HG03558 (cell line): ENCODE results near the gene KCNK5.

Source experiments
- ATAC-seq: cut with Tn5 transposase; IDR thresholded peaks from one replicate; pipeline ENCODE4 v1.9.1; 2021; ENCODE audit warnings: moderate number of reproducible peaks; ENCODE audit not compliant: unreplicated experiment; ENCODE audit errors: extremely low read depth

KCNK5 gene

DNA sequence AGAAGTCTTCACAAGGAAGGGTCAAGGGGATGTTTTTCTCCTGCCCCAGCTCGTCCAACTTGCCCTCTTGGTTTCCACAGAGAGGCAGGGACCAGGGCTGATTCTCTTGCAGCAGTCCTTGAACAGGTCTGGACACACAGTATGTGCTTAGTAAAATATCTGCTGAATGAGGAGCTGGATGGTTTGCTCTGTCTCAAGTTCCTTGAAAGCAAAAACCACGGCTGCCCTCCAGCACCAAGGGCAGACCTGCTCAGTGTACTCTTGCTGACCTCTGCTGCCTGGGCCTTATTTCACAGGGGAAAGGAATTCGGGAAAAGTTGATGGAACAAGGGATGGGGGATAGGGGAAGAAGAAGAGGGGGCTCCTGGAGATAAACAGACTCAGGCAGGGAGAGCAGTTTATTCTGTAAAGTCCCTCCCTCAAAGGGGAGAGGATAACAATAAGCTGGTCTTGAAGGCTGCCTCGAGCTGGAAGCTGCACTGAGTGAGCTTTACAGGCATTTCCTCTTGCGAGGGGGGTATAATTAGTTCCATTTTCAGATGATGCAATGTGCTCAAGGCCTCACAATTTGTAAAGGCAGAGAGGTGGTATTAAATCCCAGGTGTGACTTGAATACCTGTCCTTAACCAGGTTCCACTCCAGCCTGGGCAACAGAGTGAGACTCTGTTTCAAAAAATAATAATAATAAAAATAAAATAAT lies 10.3 kb downstream of the KCNK5 start:
- no peak for ATAC-seq

DNA sequence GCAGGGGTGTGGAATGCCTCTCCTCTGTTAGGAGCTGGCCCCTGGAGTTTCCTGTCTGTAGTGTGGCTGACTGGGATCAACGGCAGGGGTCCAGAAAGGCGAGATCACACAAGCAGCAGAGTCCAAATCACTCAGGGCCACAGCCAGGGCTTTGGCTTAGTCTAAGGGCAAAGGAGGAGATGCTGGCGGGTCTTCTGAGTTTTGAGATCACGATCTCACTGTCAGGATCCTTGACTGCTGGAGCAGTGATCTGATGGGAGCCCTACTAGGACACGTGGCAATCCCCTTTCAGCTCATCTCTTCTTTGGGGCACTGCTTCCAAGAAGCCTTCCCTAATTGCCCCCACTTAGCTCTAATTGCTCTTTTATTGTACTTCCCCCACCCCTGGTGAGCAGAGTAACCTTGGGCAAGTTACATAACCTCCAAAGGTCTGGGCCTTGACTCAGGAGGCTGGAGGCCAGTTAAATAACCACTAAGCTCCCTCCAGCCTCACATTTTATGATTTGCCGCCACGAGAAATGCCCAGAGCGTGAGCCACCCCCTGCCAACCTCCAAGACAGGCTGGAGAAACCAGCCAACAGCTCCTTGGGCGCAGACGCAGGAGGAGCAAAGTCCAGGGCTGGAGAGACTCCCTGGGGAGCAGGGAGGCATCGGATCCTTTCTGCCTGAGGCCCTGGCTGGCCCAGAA lies 12.0 kb downstream of the KCNK5 start:
- ATAC-seq, result no peak

DNA sequence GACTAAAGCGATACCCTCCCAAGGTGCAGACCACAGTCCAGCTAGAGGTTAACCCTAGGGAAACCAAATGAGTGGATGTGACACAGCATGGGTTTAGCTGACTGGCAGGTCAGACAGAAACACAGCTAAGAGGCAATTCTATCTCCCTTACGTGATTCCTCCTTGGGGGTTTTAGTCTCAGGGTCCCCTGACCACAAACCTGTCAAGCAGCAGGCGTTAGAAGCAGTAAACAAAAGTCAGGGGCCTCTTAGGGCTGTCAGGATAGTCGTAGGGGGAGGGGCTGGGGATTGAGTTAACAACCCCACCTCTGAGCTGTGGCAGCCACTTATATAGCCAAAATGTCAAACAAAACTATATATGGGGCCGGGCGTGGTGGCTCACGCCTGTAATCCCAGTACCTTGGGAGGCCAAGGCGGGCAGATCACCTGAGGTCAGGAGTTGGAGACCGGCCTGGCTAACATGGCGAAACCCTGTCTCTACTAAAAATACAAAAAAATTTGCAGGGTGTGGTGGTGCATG lies 13.6 kb downstream of the KCNK5 start:
- ATAC-seq, result no peak

GRCh38 chr6:39214846-39215639 lies 14.2 kb downstream of the KCNK5 start:
- ATAC-seq, result no peak

DNA sequence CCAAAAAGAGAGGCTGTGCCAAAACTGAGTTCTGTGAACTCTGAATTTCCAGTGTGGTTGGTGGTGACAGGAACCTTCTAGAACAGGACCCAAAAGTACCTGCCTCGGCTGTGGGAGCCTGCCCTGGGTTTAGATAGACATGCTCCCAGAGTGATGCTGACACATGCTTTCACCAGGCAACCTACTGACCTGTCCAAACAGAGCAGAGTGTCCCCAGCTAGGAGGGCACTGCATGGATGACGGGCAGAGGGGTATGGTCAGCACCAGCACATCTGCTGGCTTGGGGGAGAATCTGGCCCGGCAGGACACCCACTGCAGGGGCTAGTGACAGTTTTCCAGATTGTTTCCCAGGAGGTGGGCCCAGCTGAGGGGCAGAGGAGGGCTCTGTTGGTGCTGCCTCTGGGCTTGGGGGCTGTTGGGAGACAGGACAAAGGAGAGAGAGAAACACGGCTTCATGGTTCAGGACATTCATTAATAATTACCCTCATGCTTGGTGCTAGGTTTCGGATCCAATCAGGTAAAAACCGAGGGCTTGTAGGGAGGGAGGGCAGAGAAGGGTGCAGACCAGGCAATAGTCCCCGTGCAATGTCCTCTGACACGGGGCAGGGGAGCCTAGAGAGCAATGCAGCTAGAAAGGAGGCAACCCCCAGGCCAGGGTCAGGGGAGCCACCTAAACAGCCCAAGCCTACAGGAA lies 15.0 kb downstream of the KCNK5 start:
- no peak for ATAC-seq

- ATAC-seq, result no peak
Observed at GRCh38 chr6:39213195-39213920, 15.9 kb downstream of the KCNK5 start.

DNA sequence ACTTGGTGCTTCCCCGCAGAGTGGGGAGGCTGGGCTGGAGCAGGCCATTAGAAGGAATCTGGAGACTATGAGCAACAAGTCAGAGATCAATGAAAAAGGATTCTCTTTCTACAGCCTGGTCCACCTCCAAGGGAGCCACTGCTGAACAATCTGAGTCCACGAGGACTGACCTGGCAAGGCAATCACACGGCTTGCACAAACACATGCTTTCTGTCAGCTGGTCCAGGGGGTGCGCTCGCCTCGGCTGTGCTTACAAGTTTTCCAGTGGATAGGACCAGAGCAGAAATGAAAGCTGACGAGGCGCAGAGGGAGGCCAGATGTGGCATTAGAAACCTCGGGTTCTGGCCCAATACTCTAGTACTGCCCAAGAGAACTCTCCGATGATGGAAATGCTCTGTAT lies 18.1 kb downstream of the KCNK5 start:
- ATAC-seq, result no peak

DNA sequence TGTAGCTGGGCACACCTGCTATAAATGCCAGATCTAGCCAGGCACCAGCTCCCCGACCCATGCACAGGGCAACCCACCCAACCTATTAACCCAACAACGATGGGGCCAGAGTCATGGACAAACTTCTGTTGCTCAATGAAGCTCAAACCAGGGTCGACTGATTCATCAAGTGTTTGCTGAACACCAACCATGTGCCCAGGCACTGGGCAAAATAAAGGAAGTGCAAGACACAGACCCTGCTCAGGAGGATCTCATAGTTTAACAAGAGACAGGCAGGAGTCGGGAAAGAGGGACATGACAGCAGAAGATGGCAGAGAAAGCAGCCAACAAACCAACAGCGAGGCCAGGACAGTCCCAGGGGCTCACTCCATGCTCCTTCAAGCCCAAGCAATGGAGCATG lies 18.8 kb downstream of the KCNK5 start:
- no peak for ATAC-seq

- ATAC-seq, result no peak
Observed at GRCh38 chr6:39209911-39210310, 19.4 kb downstream of the KCNK5 start.

- no peak for ATAC-seq
Observed at GRCh38 chr6:39209360-39209811, 19.9 kb downstream of the KCNK5 start.

GRCh38 chr6:39208223-39208739 lies 21.0 kb downstream of the KCNK5 start:
- no peak for ATAC-seq

DNA sequence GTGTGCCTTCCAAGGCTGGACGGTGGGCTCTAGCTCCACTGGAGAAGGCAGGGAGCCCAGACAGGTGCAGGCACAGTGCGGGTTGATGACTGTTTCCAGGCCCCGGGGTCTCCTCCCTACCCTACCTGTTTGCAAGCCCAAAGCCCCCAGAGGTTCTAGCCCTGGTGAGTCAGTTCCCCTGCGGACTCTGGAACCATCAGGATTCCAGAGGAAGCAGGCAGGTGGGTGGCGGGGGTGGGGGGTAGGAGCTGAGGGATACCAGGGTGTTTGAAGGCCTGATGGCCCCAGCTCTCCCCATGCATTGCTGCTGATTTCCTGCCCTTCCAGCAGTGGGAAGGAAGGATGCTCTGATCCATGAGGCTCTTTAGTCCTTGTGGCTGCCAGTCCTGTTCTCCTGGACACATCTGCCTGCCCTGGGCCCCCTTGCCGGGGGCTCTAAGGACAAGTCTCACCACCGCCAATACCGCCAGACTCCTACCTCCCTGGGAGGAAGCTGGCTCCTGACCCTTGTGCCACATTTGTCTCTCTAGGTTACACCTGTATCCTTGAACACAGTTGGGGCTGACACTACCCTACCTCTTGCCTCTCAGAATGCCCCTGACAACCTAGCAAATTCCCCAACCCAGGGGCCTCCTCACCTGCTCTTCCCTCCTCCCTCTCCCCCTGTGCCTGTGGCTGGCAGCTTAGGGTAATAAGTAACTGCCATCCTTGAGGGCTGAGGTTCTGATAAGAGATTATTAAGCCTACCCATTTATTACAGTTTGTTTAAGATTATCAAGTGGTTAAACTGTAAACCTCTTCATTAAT lies 21.7 kb downstream of the KCNK5 start:
- no peak for ATAC-seq

DNA sequence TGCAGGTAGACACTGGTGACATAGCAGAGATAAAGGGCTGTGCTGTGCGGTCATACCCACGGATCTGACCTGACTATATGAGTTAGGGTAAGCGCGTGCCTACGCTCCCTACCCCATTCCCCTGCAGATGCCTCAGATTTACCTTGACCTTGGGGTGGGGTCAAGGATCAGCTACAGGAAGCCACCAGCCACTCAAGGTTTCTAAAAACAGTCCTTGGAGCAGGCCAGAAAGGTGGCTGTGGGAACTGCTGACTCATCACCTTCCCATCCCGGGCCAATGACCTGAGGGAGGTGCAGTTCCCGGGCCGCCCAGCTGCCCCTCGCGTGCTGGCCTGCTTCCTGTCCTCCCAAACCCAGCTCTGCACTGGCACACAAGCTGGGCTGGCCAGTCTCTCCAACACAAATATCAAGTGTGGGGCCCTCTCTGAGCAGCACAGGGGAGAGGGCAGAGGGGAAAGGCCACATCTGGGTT lies 23.0 kb downstream of the KCNK5 start:
- no peak for ATAC-seq

- no peak for ATAC-seq
Observed at GRCh38 chr6:39204646-39205244, 24.5 kb downstream of the KCNK5 start.

DNA sequence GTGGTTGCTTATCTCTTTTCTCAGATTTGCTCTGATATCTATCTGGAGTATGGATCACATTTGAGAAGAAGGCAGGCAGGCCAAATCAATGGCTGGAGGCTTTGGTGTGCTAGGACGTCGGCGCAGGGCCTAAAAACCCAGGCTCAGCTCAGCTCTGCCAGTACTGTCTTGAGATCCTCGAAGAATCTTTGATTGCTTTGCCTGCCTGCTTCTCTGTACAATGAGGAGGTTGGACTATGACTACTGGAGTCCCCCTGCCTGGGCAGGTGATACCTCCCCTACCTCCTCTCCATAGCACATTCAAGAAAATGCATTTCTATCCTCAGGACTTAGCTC lies 25.1 kb downstream of the KCNK5 start:
- no peak for ATAC-seq

- no peak for ATAC-seq
Observed at GRCh38 chr6:39203436-39204159, 25.7 kb downstream of the KCNK5 start.

DNA sequence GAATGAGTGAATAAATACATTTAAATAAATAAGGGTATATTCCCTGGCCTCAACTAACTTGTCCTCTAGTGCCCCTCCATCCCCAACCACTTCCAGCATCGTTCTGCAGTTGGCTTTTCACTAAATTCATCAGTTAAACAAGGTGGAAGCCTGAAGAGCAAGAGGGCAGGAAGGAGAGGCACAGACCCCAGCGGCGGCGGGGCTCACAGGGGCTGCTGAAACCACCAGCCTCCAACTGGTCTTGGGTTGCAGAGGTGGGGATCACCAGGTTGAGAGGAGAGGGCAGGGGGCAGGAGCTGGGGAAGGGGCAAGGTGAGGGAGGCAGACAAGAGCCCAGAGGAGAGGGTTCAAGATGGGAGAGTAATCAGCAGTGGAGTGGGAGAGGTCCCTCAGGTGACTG lies 27.1 kb downstream of the KCNK5 start:
- no peak for ATAC-seq
